ENCODE results near the gene S100A13.

The S100A13 gene

DNA sequence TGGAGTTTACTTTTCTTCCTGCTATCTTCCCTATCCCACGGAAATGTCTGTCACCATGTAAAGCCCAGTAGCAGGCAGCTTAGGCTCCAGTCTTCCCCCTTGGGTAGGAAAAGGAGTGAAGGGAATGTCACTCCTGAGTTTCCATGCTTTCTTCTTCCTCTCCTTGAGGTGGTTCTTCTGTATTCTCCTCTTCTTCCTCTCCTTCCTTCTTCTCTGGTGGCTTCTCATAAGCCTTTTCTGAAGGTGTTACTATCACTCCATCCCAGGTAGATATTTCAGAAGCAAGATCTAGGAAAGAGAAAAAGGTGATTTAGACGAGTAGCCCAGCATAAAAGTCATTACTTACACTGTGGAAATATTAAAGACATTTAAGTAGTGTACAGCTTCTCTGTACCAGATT lies 35.0 kb upstream of the S100A13 start:
- Histone ChIP-seq H3K27me3 (replicated peaks; ENCODE audit: control insufficient read depth, insufficient read depth, low read length, poor library complexity, severe bottlenecking) (no peaks in the 10 kb centered on the region), H3K4me3 (ENCODE audit: insufficient read depth, low read depth, low read length, poor library complexity, severe bottlenecking) (no peak overlapping the region), H3K4me1 (ENCODE audit: control insufficient read depth, insufficient read depth, low read length, poor library complexity, severe bottlenecking) (peaks cover 11% of the 10 kb centered on the region), H3K36me3 (ENCODE audit: control insufficient read depth, insufficient read depth, low read length) (peaks cover 63% of the 10 kb centered on the region), H3K9me3 (ENCODE audit: control insufficient read depth, low read length) (no peaks in the 10 kb centered on the region), H3K27ac (ENCODE audit: insufficient read depth, low read length, poor library complexity, severe bottlenecking) (no peak overlapping the region)
- no peak for DNase-seq

DNA sequence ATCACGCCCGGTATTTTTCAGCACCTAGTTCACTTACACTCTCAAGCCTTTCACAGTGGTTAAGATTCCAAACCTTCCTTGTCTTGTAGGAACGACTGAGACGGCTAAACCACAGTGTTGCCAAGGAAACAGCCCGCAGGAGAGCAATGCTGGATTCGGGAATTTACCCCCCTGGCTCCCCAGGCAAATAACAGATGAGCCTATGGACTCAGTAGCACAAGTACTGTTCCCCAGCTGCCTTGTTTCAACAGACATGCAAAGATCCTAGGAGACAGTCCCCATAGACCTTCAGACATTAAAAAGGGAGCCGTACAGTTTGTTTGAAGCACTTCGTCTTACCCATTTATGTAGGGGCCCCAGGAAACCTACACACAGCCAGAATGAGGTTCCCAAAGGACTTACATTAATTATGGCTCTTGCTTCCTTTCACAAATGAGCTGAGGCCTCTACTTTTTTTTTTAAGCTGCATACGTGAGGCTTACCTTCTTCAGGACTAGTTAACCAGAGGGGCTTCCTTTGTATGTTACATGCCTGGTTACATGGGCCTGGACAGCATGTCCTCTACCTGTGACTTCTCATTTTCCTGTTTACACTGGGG lies 33.9 kb upstream of the S100A13 start:
- DNase-seq = no peak
- Histone ChIP-seq H3K27ac (ENCODE audit: insufficient read depth, low read length, poor library complexity, severe bottlenecking) (no peak overlapping the region), H3K27me3 (replicated peaks; ENCODE audit: control insufficient read depth, insufficient read depth, low read length, poor library complexity, severe bottlenecking) (no peaks in the 10 kb centered on the region), H3K36me3 (ENCODE audit: control insufficient read depth, insufficient read depth, low read length) (peaks cover 52% of the 10 kb centered on the region), H3K9me3 (ENCODE audit: control insufficient read depth, low read length) (no peaks in the 10 kb centered on the region), H3K4me1 (ENCODE audit: control insufficient read depth, insufficient read depth, low read length, poor library complexity, severe bottlenecking) (peaks cover 11% of the 10 kb centered on the region), H3K4me3 (ENCODE audit: insufficient read depth, low read depth, low read length, poor library complexity, severe bottlenecking) (no peak overlapping the region)

DNA sequence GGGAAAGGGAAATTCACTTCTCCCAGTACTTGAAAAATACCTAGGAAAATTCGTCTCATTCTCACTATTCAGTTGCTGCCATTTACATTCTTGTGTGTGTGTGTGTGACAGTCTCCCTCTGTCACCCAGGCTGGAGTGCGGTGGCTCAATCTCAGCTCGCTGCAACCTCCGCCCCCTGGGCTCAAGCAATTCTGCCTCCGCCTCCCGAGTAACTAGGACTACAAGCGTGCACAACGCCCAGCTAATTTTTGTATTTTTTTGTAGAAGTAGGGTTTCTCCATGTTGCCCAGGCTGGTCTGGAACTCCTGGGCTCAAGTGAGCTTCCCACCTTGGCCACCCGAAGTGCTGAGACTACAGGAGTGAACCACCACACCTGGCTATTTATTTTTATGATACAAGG lies 32.4 kb upstream of the S100A13 start:
- Histone ChIP-seq H3K4me1 (ENCODE audit: control insufficient read depth, insufficient read depth, low read length, poor library complexity, severe bottlenecking) (peaks cover 11% of the 10 kb centered on the region), H3K27ac (ENCODE audit: insufficient read depth, low read length, poor library complexity, severe bottlenecking) (peak overlapping the region; percentile 5), H3K9me3 (ENCODE audit: control insufficient read depth, low read length) (no peaks in the 10 kb centered on the region), H3K4me3 (ENCODE audit: insufficient read depth, low read depth, low read length, poor library complexity, severe bottlenecking) (peak overlapping the region; percentile 93), H3K36me3 (ENCODE audit: control insufficient read depth, insufficient read depth, low read length) (peaks cover 37% of the 10 kb centered on the region), H3K27me3 (replicated peaks; ENCODE audit: control insufficient read depth, insufficient read depth, low read length, poor library complexity, severe bottlenecking) (no peaks in the 10 kb centered on the region)
- no peak for DNase-seq

DNA sequence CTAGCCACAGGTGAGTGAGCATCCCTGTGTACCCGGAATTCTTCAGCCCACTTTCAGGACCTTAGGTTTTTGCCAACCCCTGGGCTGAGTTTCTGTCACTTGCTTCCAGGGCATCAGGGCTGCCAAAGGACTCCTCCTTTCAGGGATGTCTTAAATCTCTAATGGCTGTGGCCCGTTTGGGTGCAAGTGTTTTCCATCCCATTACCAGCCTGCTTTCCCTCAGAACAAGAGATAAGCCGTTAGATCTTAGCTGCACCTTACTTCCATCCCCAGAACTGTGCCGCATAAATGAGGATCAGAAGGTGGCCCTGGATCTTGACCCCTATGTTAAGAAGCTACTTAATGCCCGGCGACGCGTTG lies 31.9 kb upstream of the S100A13 start:
- Histone ChIP-seq H3K9me3 (ENCODE audit: control insufficient read depth, low read length) (no peaks in the 10 kb centered on the region), H3K4me1 (ENCODE audit: control insufficient read depth, insufficient read depth, low read length, poor library complexity, severe bottlenecking) (peaks cover 11% of the 10 kb centered on the region), H3K4me3 (ENCODE audit: insufficient read depth, low read depth, low read length, poor library complexity, severe bottlenecking) (peak overlapping the region; percentile 93), H3K36me3 (ENCODE audit: control insufficient read depth, insufficient read depth, low read length) (peaks cover 32% of the 10 kb centered on the region), H3K27ac (ENCODE audit: insufficient read depth, low read length, poor library complexity, severe bottlenecking) (peak overlapping the region; percentile 87), H3K27me3 (replicated peaks; ENCODE audit: control insufficient read depth, insufficient read depth, low read length, poor library complexity, severe bottlenecking) (no peaks in the 10 kb centered on the region)
- no peak for DNase-seq

DNA sequence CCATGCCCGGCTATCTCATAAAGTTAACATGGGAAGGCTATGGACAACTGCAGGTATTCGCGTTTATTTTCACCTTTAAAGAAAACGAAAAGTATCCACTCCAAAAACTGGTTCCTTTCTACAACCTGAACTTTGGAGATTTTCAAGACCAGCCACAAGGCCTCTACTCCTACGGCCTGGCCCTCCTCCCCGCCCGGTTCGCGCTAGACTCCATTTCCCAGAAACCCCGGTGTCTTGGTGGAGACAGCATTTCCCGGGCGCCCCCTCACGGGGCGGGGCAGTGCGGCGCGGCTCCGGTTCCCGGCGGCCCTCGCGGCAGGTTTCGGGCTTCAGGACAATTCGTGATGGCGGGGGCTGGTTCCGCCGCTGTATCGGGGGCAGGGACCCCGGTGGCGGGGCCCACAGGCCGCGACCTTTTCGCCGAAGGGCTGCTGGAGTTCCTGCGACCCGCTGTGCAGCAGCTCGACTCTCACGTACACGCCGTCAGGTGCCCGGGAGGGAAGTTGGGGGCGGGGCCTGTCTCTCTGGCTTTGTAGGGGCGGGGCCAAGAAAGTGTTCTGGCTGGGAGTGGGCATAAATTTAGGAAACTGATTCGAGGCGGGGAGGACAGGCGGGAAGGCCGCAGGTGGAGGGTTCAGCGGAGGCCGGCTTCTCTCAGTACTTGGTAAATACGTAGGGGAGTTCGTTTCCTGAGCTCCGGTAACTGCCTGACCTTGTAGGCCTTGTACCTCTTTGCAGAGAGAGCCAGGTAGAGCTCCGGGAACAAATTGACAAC lies 31.3 kb upstream of the S100A13 start, which contains the start of gene SNAPIN:
Gene SNAPIN, plus strand, starts transcription at position 304 of the 775 bp plus-strand sequence. Its CDS starts 41 bp downstream, at position 345.
- H3K9me3 ChIP-seq (ENCODE audit: control insufficient read depth, low read length) = no peaks in the 10 kb centered on the region
- H3K27me3 ChIP-seq (replicated peaks; ENCODE audit: control insufficient read depth, insufficient read depth, low read length, poor library complexity, severe bottlenecking) = no peaks in the 10 kb centered on the region
- H3K4me1 ChIP-seq (ENCODE audit: control insufficient read depth, insufficient read depth, low read length, poor library complexity, severe bottlenecking) = peaks cover 11% of the 10 kb centered on the region
- H3K36me3 ChIP-seq (ENCODE audit: control insufficient read depth, insufficient read depth, low read length) = peaks cover 26% of the 10 kb centered on the region
- H3K27ac ChIP-seq (ENCODE audit: insufficient read depth, low read length, poor library complexity, severe bottlenecking) = peak within 1 kb of the TSS; percentile 87
- peak; percentile 70 to 81 (median 81) for DNase-seq
- H3K4me3 ChIP-seq (ENCODE audit: insufficient read depth, low read depth, low read length, poor library complexity, severe bottlenecking) = peak within 1 kb of the TSS; percentile 93

DNA sequence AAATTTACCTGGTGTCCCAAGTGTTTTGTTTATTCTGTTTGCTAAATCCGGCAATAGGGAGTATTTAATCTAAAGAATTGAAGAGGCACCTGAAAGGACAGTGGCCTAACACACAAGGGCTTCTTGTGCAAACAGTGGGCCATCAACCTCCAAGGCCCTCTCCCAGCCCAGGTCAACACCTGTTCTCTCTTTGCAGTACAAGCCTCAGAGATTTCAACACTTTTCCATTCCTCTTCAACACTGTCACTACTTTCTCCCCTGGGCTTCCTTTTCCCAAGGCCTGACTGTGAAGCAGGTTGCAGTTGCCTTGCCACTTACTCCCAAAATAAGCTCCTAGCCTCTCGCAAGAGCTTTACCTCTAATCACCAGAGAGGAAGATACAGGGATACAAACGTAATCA lies 28.0 kb upstream of the S100A13 start:
- Histone ChIP-seq H3K27ac (ENCODE audit: insufficient read depth, low read length, poor library complexity, severe bottlenecking) (no peak overlapping the region), H3K9me3 (ENCODE audit: control insufficient read depth, low read length) (no peaks in the 10 kb centered on the region), H3K4me3 (ENCODE audit: insufficient read depth, low read depth, low read length, poor library complexity, severe bottlenecking) (no peak overlapping the region), H3K36me3 (ENCODE audit: control insufficient read depth, insufficient read depth, low read length) (no peaks in the 10 kb centered on the region), H3K4me1 (ENCODE audit: control insufficient read depth, insufficient read depth, low read length, poor library complexity, severe bottlenecking) (peaks cover 11% of the 10 kb centered on the region), H3K27me3 (replicated peaks; ENCODE audit: control insufficient read depth, insufficient read depth, low read length, poor library complexity, severe bottlenecking) (no peaks in the 10 kb centered on the region)
- no peak for DNase-seq

DNA sequence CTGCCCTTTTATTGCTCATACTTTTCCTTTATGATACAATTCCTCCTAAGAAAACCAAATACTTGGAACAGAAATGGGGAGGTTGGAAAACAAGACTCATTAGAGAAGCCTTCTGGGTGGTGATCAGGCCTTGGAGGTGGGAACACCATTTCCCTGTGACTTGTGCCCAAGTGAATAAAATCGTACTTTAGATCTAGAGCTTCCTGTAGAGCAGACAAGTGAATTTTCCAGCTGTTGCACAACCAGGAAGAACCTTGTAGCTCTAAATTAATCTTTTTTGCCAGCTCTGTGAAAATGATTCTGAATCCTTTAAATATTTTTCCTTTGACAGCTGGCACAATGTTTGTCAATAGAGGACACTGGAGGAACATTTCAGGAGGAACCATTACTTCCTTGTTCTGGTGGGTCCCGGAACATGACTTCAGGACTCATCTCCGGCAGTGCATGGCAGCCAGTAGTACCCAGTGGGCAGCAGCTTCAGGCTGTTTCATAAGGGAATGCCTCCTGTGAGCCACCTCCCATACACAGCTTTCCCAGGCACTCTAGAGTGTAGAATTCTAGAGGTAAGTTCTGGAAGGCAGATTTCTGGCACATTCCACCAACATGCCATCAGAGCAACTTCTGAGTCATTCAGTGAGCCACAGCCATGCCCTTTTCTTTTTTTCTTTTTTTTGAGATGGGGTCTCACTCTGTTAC lies 25.6 kb upstream of the S100A13 start:
- Histone ChIP-seq H3K27me3 (replicated peaks; ENCODE audit: control insufficient read depth, insufficient read depth, low read length, poor library complexity, severe bottlenecking) (no peaks in the 10 kb centered on the region), H3K4me3 (ENCODE audit: insufficient read depth, low read depth, low read length, poor library complexity, severe bottlenecking) (no peak overlapping the region), H3K9me3 (ENCODE audit: control insufficient read depth, low read length) (no peaks in the 10 kb centered on the region), H3K36me3 (ENCODE audit: control insufficient read depth, insufficient read depth, low read length) (no peaks in the 10 kb centered on the region), H3K27ac (ENCODE audit: insufficient read depth, low read length, poor library complexity, severe bottlenecking) (no peak overlapping the region), H3K4me1 (ENCODE audit: control insufficient read depth, insufficient read depth, low read length, poor library complexity, severe bottlenecking) (peaks cover 4% of the 10 kb centered on the region)
- no peak for DNase-seq

DNA sequence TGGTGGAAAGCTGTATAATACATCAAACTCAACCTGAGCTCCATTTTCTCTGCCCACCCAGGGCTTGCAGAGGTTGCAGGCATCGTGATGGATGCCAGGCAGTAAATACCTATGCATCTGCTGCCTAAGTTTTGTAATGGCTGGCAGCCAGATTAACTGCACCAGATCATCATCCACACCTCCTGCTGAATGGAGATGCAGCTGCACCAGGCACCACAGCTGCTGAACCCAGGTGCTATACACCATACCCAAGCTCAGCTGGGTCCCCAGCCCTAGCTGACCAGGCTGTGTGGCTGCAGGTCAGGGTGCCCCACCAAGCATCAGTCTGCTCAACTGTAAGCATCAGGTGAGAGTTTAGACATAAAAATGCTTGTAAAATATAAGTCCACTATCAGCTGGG lies 24.5 kb upstream of the S100A13 start:
- peaks cover 7% of the 10 kb centered on the region for H3K36me3 ChIP-seq (ENCODE audit: control insufficient read depth, insufficient read depth, low read length)
- no peaks in the 10 kb centered on the region for H3K9me3 ChIP-seq (ENCODE audit: control insufficient read depth, low read length)
- no peaks in the 10 kb centered on the region for H3K27me3 ChIP-seq (replicated peaks; ENCODE audit: control insufficient read depth, insufficient read depth, low read length, poor library complexity, severe bottlenecking)
- no peak overlapping the region for H3K27ac ChIP-seq (ENCODE audit: insufficient read depth, low read length, poor library complexity, severe bottlenecking)
- peaks cover 4% of the 10 kb centered on the region for H3K4me1 ChIP-seq (ENCODE audit: control insufficient read depth, insufficient read depth, low read length, poor library complexity, severe bottlenecking)
- DNase-seq = no peak
- H3K4me3 ChIP-seq (ENCODE audit: insufficient read depth, low read depth, low read length, poor library complexity, severe bottlenecking) = no peak overlapping the region

DNA sequence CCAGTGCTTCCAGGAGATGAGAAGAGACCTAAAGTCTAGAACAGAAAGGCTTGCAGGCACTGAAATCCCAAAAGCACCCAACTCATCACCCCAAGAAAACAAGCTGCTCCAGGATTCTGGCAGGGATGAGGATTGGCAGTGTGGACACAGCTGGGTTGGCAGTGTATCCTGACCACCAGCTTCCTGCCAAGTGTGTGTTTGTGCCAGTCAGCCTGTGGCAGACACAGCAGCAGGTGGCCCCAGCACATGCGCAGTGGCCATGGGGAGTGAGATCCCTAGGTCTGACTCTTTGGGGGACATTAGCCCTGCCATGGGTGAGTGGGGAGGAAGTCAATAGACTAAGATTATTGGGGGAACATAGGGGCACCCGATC lies 22.5 kb upstream of the S100A13 start:
- Histone ChIP-seq H3K27me3 (replicated peaks; ENCODE audit: control insufficient read depth, insufficient read depth, low read length, poor library complexity, severe bottlenecking) (no peaks in the 10 kb centered on the region), H3K27ac (ENCODE audit: insufficient read depth, low read length, poor library complexity, severe bottlenecking) (no peak overlapping the region), H3K4me3 (ENCODE audit: insufficient read depth, low read depth, low read length, poor library complexity, severe bottlenecking) (no peak overlapping the region), H3K9me3 (ENCODE audit: control insufficient read depth, low read length) (no peaks in the 10 kb centered on the region), H3K4me1 (ENCODE audit: control insufficient read depth, insufficient read depth, low read length, poor library complexity, severe bottlenecking) (peaks cover 4% of the 10 kb centered on the region), H3K36me3 (ENCODE audit: control insufficient read depth, insufficient read depth, low read length) (peaks cover 22% of the 10 kb centered on the region)
- no peak for DNase-seq
